GM12892 (cell line): ENCODE data around the gene PRRC2A.

Experiments used
- POLR2A ChIP-seq: IDR thresholded peaks from 2 replicates; pipeline ENCODE4 v1.6.1; 2011; ENCODE audit warnings: low read depth, low read length, control low read depth
- POLR2AphosphoS5 ChIP-seq: IDR thresholded peaks from 2 replicates; pipeline ENCODE4 v1.6.1; 2011; ENCODE audit warnings: low read depth, low read length, control low read depth
- TAF1 ChIP-seq: IDR thresholded peaks from 2 replicates; pipeline ENCODE4 v1.6.1; 2011; ENCODE audit warnings: low read depth, mild to moderate bottlenecking, control low read depth, low read length, borderline replicate concordance

DNA sequence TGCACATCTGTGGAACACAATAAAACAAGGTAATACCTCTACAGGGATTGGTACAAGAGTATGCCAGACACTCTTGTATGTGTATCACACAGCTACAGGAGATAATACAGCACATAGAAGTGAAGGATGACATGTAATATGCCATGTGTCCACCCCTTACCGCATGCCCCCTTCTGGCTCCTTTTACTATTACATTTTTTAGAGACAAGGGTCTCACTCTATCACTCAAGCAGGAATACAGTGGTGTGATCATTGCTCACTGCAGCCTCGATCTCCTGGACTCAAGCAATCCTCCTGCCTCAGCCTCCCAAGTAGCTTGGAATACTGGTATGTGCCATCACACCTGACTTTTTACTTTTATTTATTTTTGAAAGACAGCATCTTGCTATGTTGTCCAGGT is 23.5 kb upstream of the PRRC2A start:
- TF ChIP-seq POLR2A, result no peak
- no peak for TF ChIP-seq POLR2AphosphoS5
- no peak for TF ChIP-seq TAF1
